Lung (tissue), 12 donors: ENCODE data around the gene BMPR2. TPM values are rescaled to one million over a fixed set of nuclear protein-coding genes. Genes with fewer than 3 reads are reported as not detected.

ENCODE experiments used
- ATAC-seq: fragments of 200-7000 bp; cut with Tn5 transposase; one replicate; pipeline ENCODE4 v1.9.1; 2020; ENCODE audit warnings: moderate number of reproducible peaks; ENCODE audit not compliant: insufficient read depth, low FRiP score
- DNase-seq, 3 donors: peaks; one replicate each; pipeline ENCODE4 v3.0.0-alpha.2; 2013 to 2017
- H3K27ac ChIP-seq, 2 donors: one replicate each; pipeline ENCODE4 v1.5.1; 2013; ENCODE audit warnings: mild to moderate bottlenecking in 2 of 2, moderate library complexity in 2 of 2, control low read depth in 1 of 2, inconsistent platforms in 1 of 2, low read depth in 1 of 2, low read length in 1 of 2
- H3K27me3 ChIP-seq, 3 donors: one replicate each; pipeline ENCODE4 v1.5.1; 2013; ENCODE audit warnings: low read length in 2 of 3; ENCODE audit not compliant: control insufficient read depth in 3 of 3, insufficient read depth in 3 of 3
- H3K36me3 ChIP-seq, 4 donors: one replicate each; pipeline ENCODE4 v1.5.1; 2013; ENCODE audit warnings: low read length in 4 of 4, mild to moderate bottlenecking in 1 of 4, moderate library complexity in 1 of 4; ENCODE audit not compliant: control insufficient read depth in 4 of 4, insufficient read depth in 4 of 4
- H3K4me1 ChIP-seq, 5 donors: one replicate each; pipeline ENCODE4 v1.5.1; 2013; ENCODE audit warnings: low read length in 5 of 5, mild to moderate bottlenecking in 2 of 5, moderate library complexity in 1 of 5; ENCODE audit not compliant: control insufficient read depth in 5 of 5, insufficient read depth in 5 of 5
- H3K4me3 ChIP-seq: one replicate; pipeline ENCODE4 v1.5.1; 2013; ENCODE audit warnings: mild to moderate bottlenecking, control low read depth, moderate library complexity
- H3K9ac ChIP-seq, 2 donors: one replicate each; pipeline ENCODE4 v1.5.1; 2013; ENCODE audit warnings: low read length in 2 of 2, control low read depth in 1 of 2; ENCODE audit not compliant: insufficient read depth in 1 of 2
- H3K9me3 ChIP-seq, 4 donors: one replicate each; pipeline ENCODE4 v1.5.1; 2013; ENCODE audit warnings: low read length in 3 of 4, mild to moderate bottlenecking in 1 of 4, moderate library complexity in 1 of 4; ENCODE audit not compliant: control insufficient read depth in 4 of 4, insufficient read depth in 3 of 4
- CTCF ChIP-seq: IDR thresholded peaks from 2 replicates; pipeline ENCODE4 v1.5.1; 2012; ENCODE audit warnings: mild to moderate bottlenecking; ENCODE audit errors: control extremely low read depth, extremely low read depth
- WGBS, 2 donors: extraction: QIAGEN DNeasy Blood & Tissue Kit; methylation state at CpG; one replicate each; pipeline ENCODE4 v1.1.7; 2013; 5-methylcytosine and 5-hydroxymethylcytosine counted together
- polyA plus RNA-seq, 2 donors: library from polyadenylated mRNA; stranded (reverse); fragments of 200-250 nt; gene quantifications; one replicate each; pipeline ENCODE4 v1.2.1, GENCODE V29; 2013
- total RNA-seq, 2 donors: library from RNA; depleted of rRNA in 1 of 2; stranded (reverse); fragments of >200 nt in 1 of 2; gene quantifications; one replicate each; pipeline ENCODE4 v1.2.1, GENCODE V29; 2014 to 2021
- donor health status: control.
- donor health status: control.
- donor health status: Bipolar disorder and iron deficiency.
- donor health status: healthy.
- donor health status: DM: yes; HTN: yes; CAD: no.

The BMPR2 gene
- total and polyA plus RNA-seq, 4 donors, result 11.4 to 107 (median 36.7) TPM

GRCh38 chr2:202442882-202443281 is 66.8 kb downstream of the BMPR2 start:
- Histone ChIP-seq H3K4me3 (no peak overlapping the region), H3K36me3 (peaks cover 0 to 3% (median 1%) of the 10 kb centered on the region in 4 donors), H3K27ac (no peak overlapping the region), H3K4me1 (peaks cover 0 to 8% (median 0%) of the 10 kb centered on the region in 5 donors), H3K27me3 (no peaks in the 10 kb centered on the region), H3K9ac (no peak overlapping the region), H3K9me3 (no peaks in the 10 kb centered on the region)
- WGBS, 2 donors, result 72 to 88% methylated on average over 2 of the region's 2 CpGs
- no peak for DNase-seq
- no peak for TF ChIP-seq CTCF
- no peak for ATAC-seq

- ATAC-seq (no peak), DNase-seq (no peak)
- H3K27ac ChIP-seq, result no peak overlapping the region
- H3K9ac ChIP-seq, result no peak overlapping the region
- TF ChIP-seq CTCF, result no peak
- peaks cover 0 to 8% (median 0%) of the 10 kb centered on the region in 5 donors for H3K4me1 ChIP-seq
- no peaks in the 10 kb centered on the region for H3K9me3 ChIP-seq
- WGBS, 2 donors, result 91 to 96% methylated on average over 4 of the region's 4 CpGs
- no peak overlapping the region for H3K4me3 ChIP-seq
- no peaks in the 10 kb centered on the region for H3K27me3 ChIP-seq
- H3K36me3 ChIP-seq, result peaks cover 0 to 3% (median 1%) of the 10 kb centered on the region in 4 donors
These were observed 67.9 kb downstream of the BMPR2 start for GRCh38 chr2:202444000-202444399.

GRCh38 chr2:202449344-202449743 is 73.2 kb downstream of the BMPR2 start:
- Histone ChIP-seq H3K27me3 (no peaks in the 10 kb centered on the region), H3K4me1 (peaks cover 0 to 8% (median 0%) of the 10 kb centered on the region in 5 donors), H3K9ac (no peak overlapping the region), H3K36me3 (peaks cover 0 to 4% (median 0%) of the 10 kb centered on the region in 4 donors), H3K4me3 (no peak overlapping the region), H3K9me3 (no peaks in the 10 kb centered on the region), H3K27ac (no peak overlapping the region)
- no peak for DNase-seq
- 72 to 85% methylated on average over 3 of the region's 3 CpGs for WGBS, 2 donors
- TF ChIP-seq CTCF, result no peak
- ATAC-seq, result no peak

- Histone ChIP-seq H3K9me3 (no peaks in the 10 kb centered on the region), H3K4me1 (peaks cover 0 to 10% (median 0%) of the 10 kb centered on the region in 5 donors), H3K4me3 (no peak overlapping the region), H3K27ac (no peak overlapping the region), H3K36me3 (peaks cover 0 to 4% (median 0%) of the 10 kb centered on the region in 4 donors), H3K27me3 (no peaks in the 10 kb centered on the region), H3K9ac (no peak overlapping the region)
- ATAC-seq (peak; percentile 2), DNase-seq (peak in 2 of 3 donors; percentile 65 to 71)
- no peak for TF ChIP-seq CTCF
These were observed 74.7 kb downstream of the BMPR2 start for GRCh38 chr2:202450785-202451184.
